OCI-LY3 (cell line): ENCODE results near the gene SLC25A31.

ENCODE experiments used
- CTCF ChIP-seq: fragments of 200-600, 300-600 bp; sonication (generic); IDR thresholded peaks from 2 replicates; pipeline ENCODE4 v1.5.1; 2014; ENCODE audit warnings: antibody characterized with exemption, low read length, low read depth
- EZH2phosphoT487 ChIP-seq: fragments of 200-600 bp; shearing (Covaris generic); IDR thresholded peaks from 2 replicates; pipeline ENCODE4 v1.6.1; 2018; ENCODE audit warnings: antibody characterized with exemption, mixed run types, low read depth

GRCh38 chr4:127687580-127687979 is 42.6 kb upstream of the SLC25A31 start:
- TF ChIP-seq CTCF = no peak
- no peak for TF ChIP-seq EZH2phosphoT487
